ENCODE data around the gene TNFRSF18.

TNFRSF18 gene

GRCh38 chr1:1227386-1227785 lies 21.0 kb upstream of the TNFRSF18 start:
- DNase-seq = no peak

- no peak for DNase-seq
These were observed 20.4 kb upstream of the TNFRSF18 start for GRCh38 chr1:1226566-1227362.

- DNase-seq = peak in 1 of 14 donors; percentile 80
These were observed 19.5 kb upstream of the TNFRSF18 start for GRCh38 chr1:1225913-1226312.

DNA sequence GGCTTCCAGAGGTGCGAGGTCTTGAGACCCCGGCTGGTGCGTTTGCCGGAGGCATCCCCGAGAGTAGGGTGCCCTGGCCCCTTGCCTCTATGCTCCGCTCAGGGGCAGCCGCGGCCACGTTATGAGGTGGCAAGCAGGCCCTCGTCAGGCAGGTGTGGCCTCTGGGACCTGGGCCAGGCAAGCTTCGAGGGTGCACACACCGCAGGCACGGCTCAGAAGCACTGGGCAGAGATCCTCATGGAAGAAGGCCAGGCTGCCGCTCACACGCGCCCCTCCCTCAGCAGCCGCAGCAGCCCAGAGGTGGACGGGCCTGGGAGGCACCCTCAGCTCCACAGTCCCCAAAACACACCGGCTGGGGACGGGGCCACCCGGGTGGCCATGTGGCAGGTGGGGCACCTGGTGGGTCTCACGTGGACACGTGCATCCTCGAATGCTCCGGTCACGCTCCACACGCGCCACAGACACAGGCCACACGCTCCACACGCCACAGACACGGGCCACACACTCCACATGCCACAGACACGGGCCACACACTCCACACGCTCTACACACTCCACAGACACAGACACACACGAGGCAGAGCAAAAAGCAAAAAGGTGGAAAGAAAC lies 18.9 kb upstream of the TNFRSF18 start:
- no peak for DNase-seq

DNA sequence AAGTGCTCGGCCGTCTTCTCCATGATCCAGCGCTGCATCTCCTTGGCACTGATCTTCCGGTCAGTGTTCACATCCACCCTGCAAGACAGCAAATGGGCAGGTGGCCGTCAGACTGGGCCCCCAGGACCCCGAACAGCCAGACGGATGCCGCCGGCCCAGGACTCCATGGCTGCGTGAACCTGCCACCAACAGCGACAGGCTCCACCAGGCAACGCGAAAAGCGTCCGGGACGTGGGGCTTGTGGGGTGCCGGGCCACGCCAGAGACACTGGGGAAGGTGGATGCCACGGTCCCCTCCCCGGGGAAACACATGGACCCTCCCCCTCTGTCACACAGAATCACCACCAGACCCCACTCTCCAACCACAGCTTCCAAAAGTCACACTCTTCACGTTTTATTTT lies 17.5 kb upstream of the TNFRSF18 start:
- no peak for DNase-seq

DNA sequence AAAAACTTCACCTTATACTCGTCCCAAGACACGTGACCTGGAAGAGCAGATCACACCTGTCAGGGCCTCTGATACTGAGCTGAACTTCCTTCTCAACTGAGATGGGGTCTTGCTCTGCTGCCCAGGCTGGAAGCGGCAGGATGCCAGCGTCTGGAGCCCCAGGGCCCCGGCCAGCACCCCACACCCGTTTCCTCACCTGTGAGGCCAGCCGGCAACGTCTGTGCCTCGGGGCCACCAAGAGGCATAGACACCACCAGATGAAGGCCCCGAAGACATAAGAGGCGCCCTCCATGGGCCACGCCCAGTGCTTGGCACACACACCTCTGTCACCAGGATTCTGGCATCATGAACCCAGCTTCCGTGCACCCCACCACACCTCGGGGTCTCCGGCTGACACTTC lies 16.9 kb upstream of the TNFRSF18 start:
- DNase-seq = no peak

GRCh38 chr1:1222575-1223225 lies 16.3 kb upstream of the TNFRSF18 start:
- no peak for DNase-seq

DNA sequence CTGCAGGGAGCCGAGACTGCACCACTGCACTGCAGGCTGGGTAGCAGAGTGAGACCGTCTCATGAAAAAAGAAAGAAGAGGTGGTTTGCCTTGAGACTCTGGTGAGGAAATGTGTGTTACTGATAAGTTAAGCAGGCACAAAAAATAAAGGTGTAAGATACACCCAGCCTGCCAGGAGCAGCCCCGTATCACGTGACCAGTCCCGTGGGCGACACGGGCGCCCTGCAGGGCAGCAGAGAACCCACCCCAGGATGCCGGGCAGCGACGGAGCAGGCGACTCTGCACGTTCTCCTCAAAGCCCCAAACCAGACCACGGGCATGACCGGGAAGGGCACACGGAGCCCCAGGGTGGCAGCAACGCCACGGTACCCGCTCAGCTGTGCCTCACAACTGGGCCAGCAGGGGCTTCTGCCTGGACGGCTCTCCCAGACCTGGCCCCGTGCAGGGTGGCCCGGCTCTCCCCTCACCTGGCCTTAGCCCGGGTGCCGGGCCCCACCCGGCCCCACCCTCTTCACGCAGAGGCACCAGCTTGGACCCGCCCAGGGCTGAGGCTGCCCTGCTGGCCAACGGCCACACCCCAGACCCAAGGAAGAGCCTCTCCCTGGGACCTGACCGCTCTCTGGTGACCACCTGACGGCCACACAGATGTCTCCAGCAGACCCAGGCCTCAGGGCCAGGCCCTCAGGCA lies 15.6 kb upstream of the TNFRSF18 start:
- DNase-seq = no peak

DNA sequence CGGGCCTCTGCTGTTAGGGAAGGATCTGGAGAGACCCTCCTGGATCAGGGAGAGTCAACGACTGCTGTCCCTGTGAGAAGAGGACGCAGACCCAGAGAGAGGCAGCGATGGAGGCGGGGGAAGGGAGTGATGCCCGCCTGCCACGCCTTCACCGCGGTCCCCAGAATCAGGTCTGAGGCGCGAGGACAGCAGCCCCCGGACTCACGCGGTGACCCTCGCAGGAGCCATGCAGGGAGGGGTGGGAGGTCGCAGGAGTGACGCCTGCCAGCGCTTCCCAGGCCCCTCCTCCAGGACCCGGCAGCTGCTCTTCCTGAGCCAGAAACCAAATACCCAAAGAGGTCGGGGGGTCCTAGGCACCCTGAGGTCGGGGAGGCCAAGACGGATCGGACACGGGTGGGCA lies 13.8 kb upstream of the TNFRSF18 start:
- DNase-seq = no peak

GRCh38 chr1:1219341-1219740 lies 12.9 kb upstream of the TNFRSF18 start:
- no peak for DNase-seq

GRCh38 chr1:1218524-1219200 lies 12.3 kb upstream of the TNFRSF18 start:
- DNase-seq = no peak

- DNase-seq = peak in 1 of 14 donors; percentile 86
These were observed 11.5 kb upstream of the TNFRSF18 start for GRCh38 chr1:1217621-1218523.

DNA sequence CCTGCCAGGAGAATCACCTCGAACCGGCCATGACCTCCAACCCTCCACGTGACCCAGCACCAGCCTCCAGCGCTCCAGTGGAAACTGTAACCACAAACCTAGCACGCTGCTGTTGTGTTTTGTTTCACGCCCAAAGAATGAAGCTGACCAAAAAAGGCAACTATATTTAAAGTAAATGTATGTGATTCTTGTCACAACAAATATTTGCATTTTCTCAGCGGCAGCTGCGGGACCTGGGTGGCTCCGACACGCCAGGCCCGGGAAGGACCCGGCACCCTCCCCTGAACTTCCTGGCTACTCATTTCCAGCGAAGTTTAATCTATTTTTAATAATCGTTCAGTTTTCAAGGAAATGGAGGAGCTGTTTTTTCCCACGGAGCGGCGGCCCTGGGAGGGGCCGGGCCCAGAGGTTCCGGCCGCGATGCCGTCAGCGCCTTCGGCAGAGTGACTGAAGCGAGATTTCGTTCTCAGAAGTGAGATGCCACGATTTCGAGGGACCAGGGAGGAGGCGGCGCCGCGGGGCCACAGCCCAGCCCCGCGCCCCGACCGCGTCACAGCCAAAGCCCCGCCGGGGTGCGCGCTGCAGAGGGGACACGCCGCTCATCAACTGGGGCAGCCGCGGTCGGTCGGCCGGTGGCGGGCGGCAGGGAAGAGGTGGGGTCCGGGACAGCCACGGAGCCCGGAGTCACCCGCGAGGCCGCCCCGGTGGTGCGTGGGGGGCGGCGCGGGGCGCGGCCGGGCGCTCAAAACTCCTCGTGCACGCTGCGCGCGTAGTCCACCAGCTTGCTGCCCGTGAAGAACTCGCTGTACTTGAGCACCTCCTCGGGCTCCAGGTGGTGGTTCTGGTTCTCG lies 10.6 kb upstream of the TNFRSF18 start:
- no peak for DNase-seq

GRCh38 chr1:1215881-1216605 lies 9.7 kb upstream of the TNFRSF18 start:
- DNase-seq = no peak

- no peak for DNase-seq
These were observed 8.8 kb upstream of the TNFRSF18 start for GRCh38 chr1:1215080-1215676.

DNA sequence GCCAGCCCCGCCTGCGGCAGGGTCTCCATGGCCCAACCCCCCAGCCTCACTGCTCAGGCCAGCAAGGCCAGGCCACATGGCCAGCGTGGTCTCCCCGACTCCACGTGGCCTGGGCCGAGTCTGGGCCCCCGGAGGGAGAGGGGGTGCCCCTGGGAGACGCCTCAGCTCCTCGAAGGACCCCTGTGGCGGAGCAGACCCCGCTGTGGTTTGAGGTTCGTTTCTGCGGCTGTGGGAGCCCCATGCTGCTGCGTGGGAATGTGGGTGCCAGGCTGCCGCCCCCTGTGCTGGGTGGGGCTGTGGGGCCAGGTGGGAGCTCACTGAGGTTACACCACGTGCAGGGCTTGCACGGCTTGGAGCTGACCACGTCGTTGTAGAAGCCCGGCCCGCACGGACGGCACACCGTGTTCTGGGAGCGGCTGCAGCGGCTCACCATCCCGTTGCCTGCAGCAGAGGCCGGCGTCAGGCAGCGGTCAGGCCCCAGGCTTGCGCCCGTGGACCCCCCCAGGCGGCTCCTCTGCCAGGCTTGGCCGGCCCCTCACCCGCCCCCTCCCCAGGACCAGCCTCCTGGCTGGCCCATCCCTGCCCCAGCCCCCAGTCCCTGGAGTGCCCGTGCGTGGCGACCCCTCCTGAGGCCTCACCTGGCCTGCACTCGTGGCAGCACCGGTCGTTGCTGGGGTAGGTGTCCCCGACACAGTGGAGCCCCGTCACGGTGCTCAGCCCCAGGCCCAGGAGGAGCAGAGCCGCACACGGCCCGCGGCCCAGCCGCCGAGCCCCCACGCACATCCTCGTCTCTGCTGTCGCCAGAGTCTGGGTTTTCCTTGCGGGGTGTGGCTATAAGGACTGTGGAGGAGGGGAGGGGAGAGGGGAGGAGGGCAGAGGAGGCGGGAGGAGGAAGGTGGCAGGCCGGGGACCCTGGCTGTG lies 7.2 kb upstream of the TNFRSF18 start, which contains the start of gene TNFRSF4:
TNFRSF4 (minus strand) TSS at position 809 of the 921 bp plus-strand sequence; CDS start at position 783, 26 bp downstream.
- DNase-seq = no peak

DNA sequence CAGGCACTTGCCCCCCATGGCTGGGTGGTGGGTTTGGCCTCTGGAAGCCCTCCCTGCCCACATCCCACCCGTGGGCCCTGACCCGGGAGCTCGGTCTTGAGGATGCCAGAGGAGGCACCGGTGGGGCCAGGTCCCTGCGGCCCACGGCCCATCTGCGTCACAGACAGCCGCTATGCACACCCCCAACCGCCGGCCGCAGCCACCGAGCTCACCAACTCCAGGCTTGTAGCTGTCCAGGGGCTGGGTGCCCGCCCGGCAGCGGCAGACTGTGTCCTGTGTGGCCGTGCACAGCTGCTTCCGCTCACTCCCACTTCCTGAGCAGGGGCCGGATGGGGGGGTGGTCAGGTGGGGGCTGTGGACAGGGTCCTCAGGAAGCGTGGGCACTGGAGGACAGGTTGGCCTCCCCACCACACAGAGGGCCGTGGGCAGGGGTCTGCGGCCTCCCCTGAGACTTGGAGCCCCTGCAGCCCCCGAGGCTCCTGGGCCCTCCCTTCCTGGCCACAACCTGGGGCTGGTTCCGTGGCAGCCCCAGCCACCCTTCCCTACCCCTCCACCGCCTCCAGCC lies 6.5 kb upstream of the TNFRSF18 start:
- DNase-seq = no peak

Data from C1 segment of cervical spinal cord (tissue), 14 donors.